ENCODE results near the gene DPH5.

GRCh38 chr1:101060992-101061391, 35.4 kb upstream of the DPH5 start:
- TF ChIP-seq TAF1 (IDR thresholded peaks at IDR 0.05; ENCODE audit: low read depth): no peak
- no peak for TF ChIP-seq EP300 (IDR thresholded peaks at IDR 0.05; ENCODE audit: borderline replicate concordance)
- no peak for TF ChIP-seq RAD21 (IDR thresholded peaks at IDR 0.05; ENCODE audit: low read depth)
- TF ChIP-seq EGR1 (IDR thresholded peaks at IDR 0.05): no peak
- TF ChIP-seq, protein P1, sequence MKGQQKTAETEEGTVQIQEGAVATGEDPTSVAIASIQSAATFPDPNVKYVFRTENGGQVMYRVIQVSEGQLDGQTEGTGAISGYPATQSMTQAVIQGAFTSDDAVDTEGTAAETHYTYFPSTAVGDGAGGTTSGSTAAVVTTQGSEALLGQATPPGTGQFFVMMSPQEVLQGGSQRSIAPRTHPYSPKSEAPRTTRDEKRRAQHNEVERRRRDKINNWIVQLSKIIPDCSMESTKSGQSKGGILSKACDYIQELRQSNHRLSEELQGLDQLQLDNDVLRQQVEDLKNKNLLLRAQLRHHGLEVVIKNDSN (IDR thresholded peaks at IDR 0.05): no peak
- TF ChIP-seq CREB1 (IDR thresholded peaks at IDR 0.05; ENCODE audit: low read depth): no peak
- TF ChIP-seq MAX (IDR thresholded peaks at IDR 0.05): no peak
- no peak for TF ChIP-seq YY1 (IDR thresholded peaks at IDR 0.05; ENCODE audit: low read depth)
- no peak for TF ChIP-seq REST (IDR thresholded peaks at IDR 0.05; ENCODE audit: low read depth)

All from Ishikawa (cell line).